Uterus (tissue), 2 donors: ENCODE data around the gene PPHLN1.

ENCODE experiments used
- POLR2A ChIP-seq, 2 donors: fragments of 450-650 bp; IDR thresholded peaks; one replicate each; pipeline ENCODE4 v1.6.1; 2016; ENCODE audit warnings: antibody characterized with exemption in 2 of 2, mild to moderate bottlenecking in 1 of 2, moderate library complexity in 1 of 2
- TF ChIP-seq, protein P1 (sequence below), 4 experiments: fragments of 200-600 bp in 2 of 4; fragments of 450-650 bp in 2 of 4; sonication (generic) in 2 of 4; IDR thresholded peaks; one replicate each; pipeline ENCODE4 v1.5.1; 2016 to 2019; ENCODE audit warnings: antibody characterized with exemption in 4 of 4, mild to moderate bottlenecking in 2 of 4, moderate library complexity in 1 of 4

DNA sequence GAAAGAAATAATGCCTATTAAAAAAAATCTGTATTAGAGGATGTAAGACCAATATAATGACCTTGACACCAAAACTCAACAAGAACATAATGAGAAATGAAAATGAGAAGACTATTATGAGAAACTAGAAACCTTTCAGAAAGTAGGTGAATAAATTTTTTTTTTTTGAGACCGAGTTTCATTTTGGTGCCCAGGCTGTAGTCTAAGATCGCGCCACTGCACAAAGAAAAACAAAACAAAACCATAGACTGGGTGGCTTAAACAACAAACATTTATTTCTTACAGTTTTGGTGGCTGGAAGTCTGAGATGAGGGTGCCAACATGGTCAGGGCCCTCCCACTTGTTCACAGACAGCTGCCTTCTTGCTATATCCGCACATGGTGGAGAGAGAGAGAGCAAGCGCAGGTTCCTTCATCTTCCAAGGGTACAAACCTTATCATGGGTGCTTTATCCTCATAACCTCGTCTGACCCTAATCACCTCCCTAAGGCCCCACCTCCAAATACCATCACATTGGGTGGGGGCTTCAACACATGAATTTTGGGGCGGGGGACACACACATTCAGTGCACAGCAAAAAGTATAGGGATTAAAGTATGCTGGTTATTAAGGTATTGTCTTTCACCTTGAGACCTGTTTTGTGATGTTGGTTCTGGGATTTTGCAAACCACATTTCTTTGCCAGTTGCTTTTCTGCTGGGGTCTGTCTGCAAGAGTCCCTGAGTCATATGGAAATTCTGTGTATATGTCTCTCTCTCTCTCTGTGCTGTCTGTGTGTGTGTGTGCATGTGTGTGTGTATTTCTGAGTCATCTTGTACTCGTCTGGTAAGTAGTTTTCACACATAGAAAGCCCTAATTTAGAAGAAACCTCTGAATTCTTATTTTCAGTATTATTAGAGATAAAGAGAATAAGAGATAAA is 26.3 kb upstream of the PPHLN1 start:
- TF ChIP-seq, protein P1, sequence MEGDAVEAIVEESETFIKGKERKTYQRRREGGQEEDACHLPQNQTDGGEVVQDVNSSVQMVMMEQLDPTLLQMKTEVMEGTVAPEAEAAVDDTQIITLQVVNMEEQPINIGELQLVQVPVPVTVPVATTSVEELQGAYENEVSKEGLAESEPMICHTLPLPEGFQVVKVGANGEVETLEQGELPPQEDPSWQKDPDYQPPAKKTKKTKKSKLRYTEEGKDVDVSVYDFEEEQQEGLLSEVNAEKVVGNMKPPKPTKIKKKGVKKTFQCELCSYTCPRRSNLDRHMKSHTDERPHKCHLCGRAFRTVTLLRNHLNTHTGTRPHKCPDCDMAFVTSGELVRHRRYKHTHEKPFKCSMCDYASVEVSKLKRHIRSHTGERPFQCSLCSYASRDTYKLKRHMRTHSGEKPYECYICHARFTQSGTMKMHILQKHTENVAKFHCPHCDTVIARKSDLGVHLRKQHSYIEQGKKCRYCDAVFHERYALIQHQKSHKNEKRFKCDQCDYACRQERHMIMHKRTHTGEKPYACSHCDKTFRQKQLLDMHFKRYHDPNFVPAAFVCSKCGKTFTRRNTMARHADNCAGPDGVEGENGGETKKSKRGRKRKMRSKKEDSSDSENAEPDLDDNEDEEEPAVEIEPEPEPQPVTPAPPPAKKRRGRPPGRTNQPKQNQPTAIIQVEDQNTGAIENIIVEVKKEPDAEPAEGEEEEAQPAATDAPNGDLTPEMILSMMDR (IDR thresholded peaks at IDR 0.05) = no peak
- TF ChIP-seq POLR2A (IDR thresholded peaks at IDR 0.05) = no peak
